Bronchial epithelial cell (primary cell): ENCODE results near the gene VPS16. TPM values are rescaled to one million over a fixed set of nuclear protein-coding genes. Genes with fewer than 3 reads are reported as not detected.
A peak's percentile ranks its signal among the peaks of the same experiment; 100 is the strongest.
"Not testable (repeated sequence)": the region's sequence is repeated elsewhere in the genome, so short reads cannot be mapped to it uniquely, and the experiment has no call there.

Experiments
- DNase-seq: peaks from one replicate; pipeline ENCODE4 v3.0.0-alpha.2; 2010; ENCODE audit warnings: low read depth
- FAIRE-seq: peaks from 2 replicates; lab custom pipeline; 2011; peaks lifted over from hg19 to GRCh38; lab: Jason Lieb, UNC
- H3K27me3 ChIP-seq: 2 replicates; pipeline ENCODE4 v1.5.1; 2011; ENCODE audit warnings: low read length; ENCODE audit not compliant: control insufficient read depth, insufficient read depth
- H3K36me3 ChIP-seq: 2 replicates; pipeline ENCODE4 v1.5.1; 2011; ENCODE audit warnings: low read length; ENCODE audit not compliant: control insufficient read depth, insufficient read depth
- H3K4me3 ChIP-seq: 2 replicates; pipeline ENCODE4 v1.5.1; 2011; ENCODE audit warnings: mild to moderate bottlenecking, low read depth, low read length, control low read depth
- CTCF ChIP-seq: IDR thresholded peaks from 2 replicates; pipeline ENCODE4 v1.5.1; 2011; ENCODE audit warnings: mild to moderate bottlenecking, moderate library complexity, low read length, control low read depth, inconsistent platforms; ENCODE audit not compliant: insufficient read depth, severe bottlenecking
- total RNA-seq: library from RNA; depleted of rRNA; stranded (reverse); fragments of >200 nt; gene quantifications from 2 replicates; pipeline ENCODE4 v1.2.1, GENCODE V29; 2014

The VPS16 gene
- total RNA-seq, 1 donor from 2014 or later = 33.4 TPM

- DNase-seq = no peak
- H3K27me3 ChIP-seq = peaks cover 26% of the 10 kb centered on the region
- no peak for TF ChIP-seq CTCF
Measured at GRCh38 chr20:2805689-2806350, 34.7 kb upstream of the VPS16 start.

GRCh38 chr20:2806351-2806701, 34.2 kb upstream of the VPS16 start:
- TF ChIP-seq CTCF = no peak
- H3K36me3 ChIP-seq = no peaks in the 10 kb centered on the region
- no peak overlapping the region for H3K4me3 ChIP-seq
- no peak for FAIRE-seq
- no peak for DNase-seq
- peaks cover 21% of the 10 kb centered on the region for H3K27me3 ChIP-seq

More at GRCh38 chr20:2805689-2806350, 34.7 kb upstream of the VPS16 start:
- no peak overlapping the region for H3K4me3 ChIP-seq
- FAIRE-seq = peak; percentile 91
- no peaks in the 10 kb centered on the region for H3K36me3 ChIP-seq

- H3K4me3 ChIP-seq = no peak overlapping the region
- FAIRE-seq (no peak), DNase-seq (no peak)
- H3K36me3 ChIP-seq = no peaks in the 10 kb centered on the region
- TF ChIP-seq CTCF = no peak
- H3K27me3 ChIP-seq = peaks cover 19% of the 10 kb centered on the region
Measured at GRCh38 chr20:2807019-2807418, 33.5 kb upstream of the VPS16 start.

GRCh38 chr20:2807929-2808328, 32.6 kb upstream of the VPS16 start:
- not testable (repeated sequence) for FAIRE-seq, H3K4me3 ChIP-seq, H3K36me3 ChIP-seq, DNase-seq
- H3K27me3 ChIP-seq = peaks cover 16% of the 10 kb centered on the region

- Histone ChIP-seq H3K27me3 (peaks cover 16% of the 10 kb centered on the region), H3K4me3 (no peak overlapping the region), H3K36me3 (no peaks in the 10 kb centered on the region)
- no peak for DNase-seq
- FAIRE-seq = no peak
- no peak for TF ChIP-seq CTCF
Measured at GRCh38 chr20:2809690-2810089, 30.9 kb upstream of the VPS16 start.

GRCh38 chr20:2812189-2812588, 28.4 kb upstream of the VPS16 start:
- Histone ChIP-seq H3K36me3 (no peaks in the 10 kb centered on the region), H3K27me3 (no peaks in the 10 kb centered on the region), H3K4me3 (no peak overlapping the region)
- no peak for DNase-seq
- FAIRE-seq = no peak
- TF ChIP-seq CTCF = no peak
